DMS79 treated with DMSO at 0.1 percent for 48 hours (cell line): Measurements from ENCODE around the gene C19orf12.
A peak's percentile ranks its signal among the peaks of the same experiment; 100 is the strongest.

Experiments
- DNase-seq: peaks from one replicate; lab custom pipeline; 2025; lab: John Stamatoyannopoulos, UW

The C19orf12 gene

GRCh38 chr19:29714953-29715700, at the start of gene C19orf12:
Gene C19orf12 (minus strand): TSS chr19:29715261. CDS start chr19:29708413, 6,848 bp downstream.
- DNase-seq = peak; percentile 62

GRCh38 chr19:29764361-29764760, 49.3 kb upstream of the C19orf12 start:
- no peak for DNase-seq

GRCh38 chr19:29763196-29763595, 48.1 kb upstream of the C19orf12 start:
- no peak for DNase-seq

GRCh38 chr19:29761575-29762232, 46.6 kb upstream of the C19orf12 start:
- no peak for DNase-seq

- no peak for DNase-seq
Measured at GRCh38 chr19:29760752-29761502, 45.9 kb upstream of the C19orf12 start.

GRCh38 chr19:29759359-29759758, 44.3 kb upstream of the C19orf12 start:
- no peak for DNase-seq

- DNase-seq = no peak
Measured at GRCh38 chr19:29758863-29759262, 43.8 kb upstream of the C19orf12 start.

GRCh38 chr19:29757551-29757950, 42.5 kb upstream of the C19orf12 start:
- DNase-seq = no peak

- no peak for DNase-seq
Measured at GRCh38 chr19:29753934-29754305, 38.9 kb upstream of the C19orf12 start.

- DNase-seq = no peak
Measured at GRCh38 chr19:29753190-29753933, 38.3 kb upstream of the C19orf12 start.

GRCh38 chr19:29752450-29753025, 37.5 kb upstream of the C19orf12 start:
- no peak for DNase-seq

- DNase-seq = no peak
Measured at GRCh38 chr19:29751932-29752331, 36.9 kb upstream of the C19orf12 start.

GRCh38 chr19:29750001-29750400, 34.9 kb upstream of the C19orf12 start:
- no peak for DNase-seq

GRCh38 chr19:29748996-29749849, 34.2 kb upstream of the C19orf12 start:
- DNase-seq = no peak

- DNase-seq = no peak
Measured at GRCh38 chr19:29745253-29745652, 30.2 kb upstream of the C19orf12 start.

GRCh38 chr19:29743681-29744080, 28.6 kb upstream of the C19orf12 start:
- no peak for DNase-seq

GRCh38 chr19:29741776-29742175, 26.7 kb upstream of the C19orf12 start:
- no peak for DNase-seq

GRCh38 chr19:29741226-29741625, 26.2 kb upstream of the C19orf12 start:
- no peak for DNase-seq

GRCh38 chr19:29737461-29738000, 22.5 kb upstream of the C19orf12 start:
- no peak for DNase-seq

- DNase-seq = no peak
Measured at GRCh38 chr19:29735829-29736228, 20.8 kb upstream of the C19orf12 start.
